Measurements from ENCODE around the gene UBAP2.

- TF ChIP-seq EP300 (IDR thresholded peaks at IDR 0.05), result no peak
- no peak for TF ChIP-seq CTCF (IDR thresholded peaks at IDR 0.05)
Observed at GRCh38 chr9:33905137-33905536, 143.6 kb downstream of the UBAP2 start.

Measured in suprapubic skin (tissue), 3 donors.